ENCODE measurements around the gene OR1L8.
"Not testable (repeated sequence)": the region's sequence is repeated elsewhere in the genome, so short reads cannot be mapped to it uniquely, and the experiment has no call there.

The OR1L8 gene
- total RNA-seq = 0 to 0.10 (median 0.02) reads per million in 18 experiments

- DNase-seq = not testable (repeated sequence)
Observed at GRCh38 chr9:122583284-122583683, at the start of gene OR1L8. TSS of gene OR1L8 (minus strand) at chr9:122583384. CDS start at chr9:122568477, 14,907 bp downstream.

DNA sequence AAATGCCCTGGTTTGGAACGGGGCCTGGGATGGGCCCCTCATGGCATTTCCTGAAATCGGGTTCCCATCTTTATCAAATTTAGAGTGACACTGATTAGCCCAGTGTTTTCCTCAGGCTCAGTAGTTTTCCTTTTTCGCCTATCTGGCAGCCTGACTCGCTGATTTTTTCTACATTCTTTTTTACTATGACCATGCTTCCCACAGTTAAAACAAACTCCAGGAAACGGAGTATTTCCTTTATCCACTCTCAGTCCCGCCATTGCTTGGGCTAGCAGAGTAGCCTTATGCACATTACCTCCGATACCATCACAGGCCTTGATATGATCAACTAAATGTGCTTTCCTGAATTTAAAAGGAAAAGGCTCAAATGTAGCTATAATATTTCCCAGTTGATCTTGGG is 36.8 kb upstream of the OR1L8 start:
- no peak for DNase-seq

DNA sequence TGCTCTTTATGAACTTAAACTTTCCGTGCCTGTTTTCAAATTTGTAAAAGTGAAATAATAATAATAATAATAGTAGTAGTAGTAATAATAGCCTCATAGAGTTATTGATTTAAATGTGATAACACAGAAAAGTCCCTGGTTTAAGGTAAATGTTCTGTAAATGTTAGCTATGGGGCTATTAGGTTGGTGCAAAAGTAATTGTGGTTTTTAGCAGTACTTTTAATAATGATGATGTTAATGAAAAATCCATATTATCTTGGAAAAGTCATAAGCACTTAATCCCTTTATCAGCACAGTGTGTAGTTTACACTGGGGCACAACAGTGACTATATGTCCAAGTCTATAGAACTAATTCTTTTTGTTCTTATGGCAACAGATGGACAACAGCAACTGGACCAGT is 31.2 kb upstream of the OR1L8 start, which contains the start of gene OR1Q1:
TSS of gene OR1Q1 (plus strand) at position 377 of the 400 bp plus-strand sequence. CDS start at position 377, 0 bp downstream.
- no peak for DNase-seq

DNA sequence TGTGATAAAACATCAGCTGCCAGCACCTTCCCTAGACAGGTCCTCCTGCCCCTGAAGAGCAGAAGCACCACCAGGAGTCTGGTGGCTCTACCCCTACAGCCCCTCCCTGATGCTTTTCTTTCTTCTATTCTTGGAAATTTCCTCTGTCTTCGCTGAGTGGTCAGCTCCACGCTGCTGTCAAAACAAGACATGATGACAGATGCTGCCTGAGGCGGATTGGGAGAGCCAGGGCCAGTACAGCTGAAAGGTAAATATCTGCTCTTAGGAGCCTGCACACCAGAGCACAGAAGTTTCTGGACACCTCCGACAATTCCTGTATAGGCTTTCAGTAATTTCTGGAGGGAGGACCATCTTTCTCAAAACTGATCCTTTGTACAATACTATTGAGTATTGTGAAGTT is 26.6 kb upstream of the OR1L8 start:
- no peak for DNase-seq

DNA sequence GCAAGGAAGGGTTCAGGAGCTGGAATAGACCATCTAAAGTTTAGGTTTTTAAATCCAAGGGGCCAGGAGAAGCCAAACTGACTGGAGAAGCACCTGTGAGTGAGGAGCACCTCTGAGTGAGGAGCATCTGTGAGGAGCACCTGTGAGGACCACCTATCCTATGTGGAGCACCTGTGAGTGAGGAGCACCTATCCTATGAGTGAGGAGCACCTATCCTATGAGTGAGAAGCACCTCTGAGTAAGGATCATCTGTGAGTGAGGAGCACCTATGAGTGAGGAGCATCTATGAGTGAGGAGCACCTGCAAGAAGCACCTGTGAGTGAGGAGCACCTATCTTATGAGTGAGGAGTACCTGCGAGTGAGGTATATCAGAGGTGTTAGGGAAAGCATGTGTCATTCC is 23.4 kb upstream of the OR1L8 start:
- DNase-seq = no peak

DNA sequence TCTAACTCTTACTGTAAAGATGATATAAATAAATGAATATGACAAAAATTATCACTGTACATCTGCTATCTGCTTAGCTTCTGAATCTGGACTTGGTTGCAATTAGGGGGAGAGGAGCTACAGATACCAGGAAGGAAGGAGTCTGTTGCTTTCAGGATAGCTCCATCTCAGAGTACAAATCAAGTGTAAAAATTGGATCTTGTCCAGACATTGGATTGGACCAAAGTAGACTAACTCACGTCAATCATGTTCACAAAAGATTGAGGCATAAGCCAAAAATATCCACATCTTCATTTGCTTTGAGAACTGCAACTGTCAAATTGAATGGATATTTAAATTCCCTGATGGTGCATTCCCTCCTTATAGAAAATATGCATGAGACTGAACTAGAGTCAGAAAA is 22.5 kb upstream of the OR1L8 start:
- no peak for DNase-seq

- DNase-seq = no peak
Observed at GRCh38 chr9:122580360-122580759, 2.8 kb downstream of the OR1L8 start.

DNA sequence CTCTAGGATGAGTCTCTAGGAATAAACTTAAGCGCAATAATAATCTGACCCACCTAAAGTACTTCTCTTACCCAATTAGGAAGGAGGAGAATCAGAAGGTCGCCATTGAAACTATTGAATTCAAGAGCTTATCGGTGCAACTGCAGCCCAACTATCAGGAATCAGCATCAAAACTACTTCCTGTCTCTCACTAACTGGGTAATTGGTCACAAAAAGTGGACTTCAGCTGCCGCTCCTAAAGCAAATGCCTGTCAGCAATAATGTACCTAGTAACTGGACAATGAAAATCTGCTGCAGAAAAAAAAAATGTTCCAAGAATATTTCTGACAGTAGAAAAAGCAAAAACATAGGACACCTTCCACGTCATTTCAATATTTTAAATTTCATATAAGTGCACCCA is 3.3 kb downstream of the OR1L8 start:
- no peak for DNase-seq

- no peak for DNase-seq
Observed at GRCh38 chr9:122572456-122572855, 10.7 kb downstream of the OR1L8 start.

DNA sequence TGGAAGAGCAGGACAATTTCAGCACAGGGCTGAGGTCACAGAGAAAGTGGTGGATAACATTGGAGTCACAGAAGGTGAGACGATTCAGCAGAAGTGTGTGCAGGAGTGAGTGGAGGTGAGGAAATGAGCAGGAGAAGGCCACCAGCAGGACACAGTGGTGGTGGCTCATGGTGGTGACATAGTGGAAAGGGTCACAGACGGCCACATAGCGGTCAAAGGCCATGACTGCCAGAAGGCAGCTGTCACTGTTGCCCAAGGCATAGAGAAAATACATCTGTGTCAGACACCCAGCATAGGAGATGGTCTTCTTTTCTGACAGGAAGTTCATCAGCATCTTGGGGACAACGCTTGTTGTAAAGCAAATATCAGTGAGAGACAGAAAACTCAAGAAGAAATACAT is 15.3 kb downstream of the OR1L8 start:
- DNase-seq = no peak

DNA sequence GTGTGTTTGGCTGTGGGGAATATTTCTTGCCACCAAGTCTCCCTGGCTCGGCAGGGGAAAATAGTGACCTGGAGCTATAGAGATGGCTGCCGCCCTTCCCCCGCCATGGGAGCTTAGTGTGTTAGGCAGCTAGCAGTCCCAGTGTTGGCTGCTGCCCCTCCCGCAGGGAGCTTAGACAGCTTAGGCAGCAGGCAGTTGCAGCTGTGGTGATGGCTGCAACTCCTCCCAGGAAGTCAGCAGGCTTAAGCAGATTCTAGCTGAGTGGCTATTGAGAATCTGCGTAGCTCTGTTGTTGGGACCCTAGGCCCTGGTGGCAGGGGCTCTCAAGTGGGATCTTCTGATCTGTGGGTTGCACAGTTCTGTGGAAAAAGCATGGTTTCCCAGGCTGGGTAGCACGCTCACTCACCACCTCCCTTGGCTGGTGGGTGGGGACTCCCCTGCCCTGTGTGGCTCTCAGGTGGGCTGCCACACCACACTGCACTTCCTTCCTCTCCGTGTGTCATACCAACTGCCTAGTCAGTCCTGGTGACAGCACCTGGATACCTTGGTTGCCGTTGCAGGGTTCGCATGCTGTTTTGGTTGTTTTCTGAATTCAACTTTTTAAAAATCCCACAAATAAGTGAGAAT is 20.9 kb downstream of the OR1L8 start:
- DNase-seq = no peak

DNA sequence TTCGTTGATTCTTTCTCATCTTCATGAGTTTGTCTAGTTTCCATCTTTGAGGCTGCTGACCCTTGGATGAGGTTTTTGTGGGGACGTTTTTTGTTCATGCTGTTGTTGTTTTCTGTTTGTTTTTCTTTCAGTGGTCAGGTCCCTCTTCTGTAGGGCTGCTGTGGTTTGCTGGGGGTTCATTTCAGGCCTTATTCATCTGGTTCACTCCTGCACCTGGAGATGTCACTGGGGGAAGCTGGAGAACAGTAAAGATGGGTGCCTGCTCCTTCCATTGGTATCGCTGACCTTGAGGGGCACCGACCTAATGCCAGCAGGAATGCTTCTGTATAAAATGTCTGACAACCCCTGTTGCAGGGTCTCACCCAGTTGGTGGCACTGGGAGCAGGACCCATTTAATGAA is 21.7 kb downstream of the OR1L8 start:
- DNase-seq = no peak

DNA sequence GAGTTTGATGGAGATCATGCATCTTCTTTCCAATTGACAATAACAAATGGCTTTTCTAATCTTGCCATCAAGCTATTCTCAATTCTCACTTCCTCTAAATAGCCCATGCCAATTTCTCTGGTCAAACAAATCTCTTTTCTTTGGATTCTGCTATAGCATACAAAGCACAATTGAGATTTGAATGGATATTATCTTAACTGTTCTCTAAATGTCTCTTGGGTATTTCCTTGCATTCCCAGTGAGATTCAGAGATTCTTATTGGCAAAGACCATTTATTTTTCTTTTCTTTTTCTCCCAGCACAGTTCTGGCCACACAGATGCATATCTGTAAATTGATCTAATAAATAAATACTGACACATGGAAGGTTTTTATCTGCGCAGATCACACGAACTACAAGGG is 30.4 kb downstream of the OR1L8 start, which contains the start of gene OR1N2:
TSS of gene OR1N2 (plus strand) at position 301 of the 400 bp plus-strand sequence. CDS start 100 bp downstream, outside the sequence.
- no peak for DNase-seq

DNA sequence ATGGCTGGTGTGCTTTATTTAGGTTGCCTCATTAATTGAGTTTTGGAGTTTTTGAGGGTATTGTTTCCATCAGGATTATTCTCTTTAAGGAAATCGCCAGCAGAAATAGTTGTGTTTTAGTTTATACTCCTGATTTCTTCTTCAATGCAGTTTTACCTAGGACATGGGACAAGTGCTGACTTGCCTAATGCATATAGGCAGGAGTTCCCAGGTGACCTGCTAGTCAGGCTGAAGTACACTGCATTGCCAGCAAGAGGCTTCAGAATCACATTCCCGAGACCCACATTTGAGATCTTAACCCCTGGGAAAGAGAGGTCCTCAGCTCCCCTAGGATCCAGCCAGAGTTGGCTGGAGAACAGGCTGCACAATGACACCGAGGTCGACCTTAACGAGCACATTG is 31.8 kb downstream of the OR1L8 start:
- no peak for DNase-seq

- no peak for DNase-seq
Observed at GRCh38 chr9:122546196-122546595, 37.0 kb downstream of the OR1L8 start.

GRCh38 chr9:122538757-122539156 is 44.4 kb downstream of the OR1L8 start:
- DNase-seq = no peak

GRCh38 chr9:122537066-122537465 is 46.1 kb downstream of the OR1L8 start:
- not testable (repeated sequence) for DNase-seq

DNA sequence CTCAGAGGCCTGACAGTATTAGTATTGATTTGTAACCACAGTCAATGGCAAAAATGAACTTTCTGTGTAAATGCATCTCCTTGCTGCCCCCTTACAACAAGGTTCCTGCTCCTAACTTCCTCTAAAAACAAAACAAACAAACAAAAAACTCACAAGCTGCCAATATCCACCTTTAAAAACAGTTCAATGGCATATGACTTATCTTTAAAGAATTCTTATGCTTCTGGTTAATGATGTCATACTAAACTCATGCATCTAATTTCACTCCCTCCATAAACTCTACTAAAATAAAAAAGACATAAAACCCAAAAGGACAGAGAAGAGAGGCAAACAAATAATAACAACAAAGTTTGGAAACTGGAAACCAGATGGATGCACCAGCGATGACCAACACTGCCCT is 47.0 kb downstream of the OR1L8 start:
- no peak for DNase-seq

- not testable (repeated sequence) for DNase-seq
Observed at GRCh38 chr9:122531157-122531556, 52.0 kb downstream of the OR1L8 start.

GRCh38 chr9:122527193-122527592 is 56.0 kb downstream of the OR1L8 start, which contains the start of gene OR1N1:
TSS of gene OR1N1 (minus strand) at chr9:122527293. CDS start at chr9:122527293, 0 bp downstream.
- no peak for DNase-seq

GRCh38 chr9:122526602-122527001 is 56.6 kb downstream of the OR1L8 start:
- DNase-seq = no peak

DNA sequence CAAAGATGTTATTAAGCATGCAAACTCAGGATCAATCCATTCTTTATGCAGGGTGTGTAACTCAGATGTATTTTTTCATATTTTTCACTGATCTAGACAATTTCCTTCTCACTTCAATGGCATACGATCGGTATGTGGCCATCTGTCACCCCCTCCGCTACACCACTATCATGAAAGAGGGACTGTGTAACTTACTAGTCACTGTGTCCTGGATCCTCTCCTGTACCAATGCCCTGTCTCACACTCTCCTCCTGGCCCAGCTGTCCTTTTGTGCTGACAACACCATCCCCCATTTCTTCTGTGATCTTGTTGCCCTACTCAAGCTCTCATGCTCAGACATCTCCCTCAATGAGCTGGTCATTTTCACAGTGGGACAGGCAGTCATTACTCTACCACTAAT is 63.8 kb downstream of the OR1L8 start:
- no peak for DNase-seq

- DNase-seq = no peak
Observed at GRCh38 chr9:122518841-122519240, 64.3 kb downstream of the OR1L8 start, which contains the start of gene OR1J4. TSS of gene OR1J4 (plus strand) at chr9:122519141. CDS start at chr9:122519141, 0 bp downstream.

GRCh38 chr9:122518226-122518625 is 65.0 kb downstream of the OR1L8 start:
- DNase-seq = no peak
